Neural cell (in vitro differentiated cells): ENCODE measurements around the gene C1QTNF1. TPM values are rescaled to one million over a fixed set of nuclear protein-coding genes. Genes with fewer than 3 reads are reported as not detected.

ENCODE experiments used
- H2AFZ ChIP-seq: fragments of 200-600, 300-800 bp; sonication (generic), shearing (Covaris generic); 2 replicates; pipeline ENCODE4 v1.6.0; 2014; ENCODE audit warnings: low read depth, mild to moderate bottlenecking, antibody characterized with exemption, low read length, moderate library complexity
- H3F3A ChIP-seq: fragments of 200-600 bp; shearing (Covaris generic); 2 replicates; pipeline ENCODE4 v1.6.1; 2016; ENCODE audit warnings: mild to moderate bottlenecking, moderate library complexity, mixed read lengths, antibody characterized with exemption, low read length; ENCODE audit not compliant: insufficient read depth, poor library complexity, severe bottlenecking
- H3K27ac ChIP-seq: fragments of 200-600, 300-800 bp; sonication (generic), shearing (Covaris generic); 2 replicates; pipeline ENCODE4 v1.5.1; 2014; ENCODE audit warnings: mild to moderate bottlenecking, low read length, moderate library complexity
- H3K27me3 ChIP-seq: fragments of 300-800, 200-600 bp; sonication (generic), shearing (Covaris generic); 2 replicates; pipeline ENCODE4 v1.6.0; 2014; ENCODE audit warnings: mild to moderate bottlenecking, low read depth, low read length, moderate library complexity; ENCODE audit not compliant: insufficient read depth
- H3K36me3 ChIP-seq: fragments of 300-800, 200-600 bp; sonication (generic), shearing (Covaris generic); 2 replicates; pipeline ENCODE4 v1.5.1; 2014; ENCODE audit warnings: mild to moderate bottlenecking, antibody characterized with exemption, low read length, moderate library complexity; ENCODE audit not compliant: insufficient read depth
- H3K4me2 ChIP-seq: fragments of 300-800, 200-600 bp; sonication (generic), shearing (Covaris generic); 2 replicates; pipeline ENCODE4 v1.6.0; 2014; ENCODE audit warnings: mild to moderate bottlenecking, low read length
- H3K4me3 ChIP-seq: fragments of 300-800, 200-600 bp; sonication (generic), shearing (Covaris generic); 2 replicates; pipeline ENCODE4 v1.5.1; 2014; ENCODE audit warnings: mild to moderate bottlenecking, low read length, moderate library complexity
- H3K79me2 ChIP-seq: fragments of 200-600 bp; shearing (Covaris generic); replicated peaks from 2 replicates; pipeline ENCODE4 v1.6.0; 2014; ENCODE audit warnings: mild to moderate bottlenecking, low read length, moderate library complexity; ENCODE audit not compliant: insufficient read depth
- H3K9ac ChIP-seq: fragments of 300-800, 200-600 bp; sonication (generic), shearing (Covaris generic); 2 replicates; pipeline ENCODE4 v1.6.1; 2016; ENCODE audit warnings: mild to moderate bottlenecking, low read length, mixed read lengths
- H3K9me2 ChIP-seq: fragments of 200-600 bp; shearing (Covaris generic); 2 replicates; pipeline ENCODE4 v1.6.1; 2016; ENCODE audit warnings: mild to moderate bottlenecking, low read length, mixed read lengths; ENCODE audit not compliant: insufficient read depth
- H3K9me3 ChIP-seq: fragments of 200-600, 300-800 bp; sonication (generic), shearing (Covaris generic); 2 replicates; pipeline ENCODE4 v1.6.1; 2016; ENCODE audit warnings: mild to moderate bottlenecking, mixed run types, low read length, moderate library complexity, mixed read lengths
- H4K20me1 ChIP-seq: fragments of 200-600 bp; shearing (Covaris generic); 2 replicates; pipeline ENCODE4 v1.6.1; 2016; ENCODE audit warnings: mild to moderate bottlenecking, mixed run types; ENCODE audit not compliant: insufficient read depth
- EP300 ChIP-seq: fragments of 450-650 bp; conservative IDR thresholded peaks from 2 replicates; pipeline ENCODE4 v1.6.1; 2014; ENCODE audit warnings: antibody characterized with exemption, mild to moderate bottlenecking, moderate library complexity; ENCODE audit not compliant: poor library complexity, severe bottlenecking
- EZH2 ChIP-seq: fragments of 200-600, 300-800 bp; shearing (Covaris generic), sonication (generic); IDR thresholded peaks from 2 replicates; pipeline ENCODE4 v1.6.1; 2014; ENCODE audit warnings: antibody characterized with exemption, low read length, borderline replicate concordance, mild to moderate bottlenecking; ENCODE audit not compliant: insufficient read depth, poor library complexity, severe bottlenecking
- MXI1 ChIP-seq: fragments of 450-650 bp; conservative IDR thresholded peaks from 2 replicates; pipeline ENCODE4 v1.6.1; 2014; ENCODE audit warnings: antibody characterized with exemption, mild to moderate bottlenecking; ENCODE audit not compliant: poor library complexity, severe bottlenecking
- POLR2AphosphoS5 ChIP-seq: IDR thresholded peaks from 2 replicates; pipeline ENCODE4 v1.6.1; 2012
- RAD21 ChIP-seq: fragments of 450-650 bp; conservative IDR thresholded peaks from 2 replicates; pipeline ENCODE4 v1.6.1; 2014; ENCODE audit warnings: antibody characterized with exemption, mild to moderate bottlenecking, moderate library complexity
- SMC3 ChIP-seq: fragments of 450-650 bp; conservative IDR thresholded peaks from 2 replicates; pipeline ENCODE4 v1.6.1; 2014; ENCODE audit warnings: antibody characterized with exemption, mild to moderate bottlenecking, moderate library complexity; ENCODE audit not compliant: poor library complexity
- TAF1 ChIP-seq: IDR thresholded peaks from 2 replicates; pipeline ENCODE4 v1.6.1; 2012; ENCODE audit warnings: low read depth
- polyA plus RNA-seq: library from polyadenylated mRNA; depleted of rRNA; stranded (reverse); fragments of >200 nt; gene quantifications from 2 replicates; pipeline ENCODE4 v1.2.3, GENCODE V29; 2014
- TF ChIP-seq, protein P1 (sequence below): fragments of 450-650 bp; IDR thresholded peaks from 2 replicates; pipeline ENCODE4 v1.5.1; 2014; ENCODE audit warnings: antibody characterized with exemption, mild to moderate bottlenecking, moderate library complexity; ENCODE audit not compliant: poor library complexity, severe bottlenecking
- TF ChIP-seq, protein P2 (sequence below): IDR thresholded peaks from 2 replicates; pipeline ENCODE4 v1.6.1; 2012; ENCODE audit warnings: borderline replicate concordance

C1QTNF1 gene
- polyA plus RNA-seq, 1 donor from 2014 or later = 0.16 TPM

DNA sequence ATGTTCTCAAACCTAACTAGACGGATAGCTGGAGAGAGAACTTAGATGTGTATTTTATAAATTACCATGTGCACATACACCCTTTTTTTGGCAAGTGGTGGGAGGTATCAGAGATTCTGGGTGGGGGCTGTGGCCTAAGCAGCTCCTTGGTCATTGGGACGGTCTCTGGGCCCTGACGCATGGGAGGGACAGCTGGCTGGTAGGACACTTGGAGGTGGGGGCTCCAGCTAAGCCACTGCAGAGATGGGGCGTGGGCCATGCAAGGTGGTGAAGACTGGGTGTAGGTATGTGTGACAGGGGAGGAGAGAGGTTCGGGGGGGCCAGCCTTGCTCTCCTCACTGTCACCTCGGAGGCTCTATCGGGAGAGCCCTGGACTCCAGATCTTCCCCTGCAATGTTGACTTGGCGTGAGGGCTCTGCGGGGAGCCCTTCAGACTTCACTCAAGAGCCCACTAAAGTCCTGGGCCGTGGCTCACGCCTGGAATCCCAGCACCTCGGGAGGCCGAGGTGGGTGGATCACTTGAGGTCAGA is 17.1 kb downstream of the C1QTNF1 start:
- TF ChIP-seq POLR2AphosphoS5 (no peak), RAD21 (no peak), EZH2 (no peak), MXI1 (no peak), EP300 (no peak), TAF1 (no peak), SMC3 (no peak)
- TF ChIP-seq, protein P1, sequence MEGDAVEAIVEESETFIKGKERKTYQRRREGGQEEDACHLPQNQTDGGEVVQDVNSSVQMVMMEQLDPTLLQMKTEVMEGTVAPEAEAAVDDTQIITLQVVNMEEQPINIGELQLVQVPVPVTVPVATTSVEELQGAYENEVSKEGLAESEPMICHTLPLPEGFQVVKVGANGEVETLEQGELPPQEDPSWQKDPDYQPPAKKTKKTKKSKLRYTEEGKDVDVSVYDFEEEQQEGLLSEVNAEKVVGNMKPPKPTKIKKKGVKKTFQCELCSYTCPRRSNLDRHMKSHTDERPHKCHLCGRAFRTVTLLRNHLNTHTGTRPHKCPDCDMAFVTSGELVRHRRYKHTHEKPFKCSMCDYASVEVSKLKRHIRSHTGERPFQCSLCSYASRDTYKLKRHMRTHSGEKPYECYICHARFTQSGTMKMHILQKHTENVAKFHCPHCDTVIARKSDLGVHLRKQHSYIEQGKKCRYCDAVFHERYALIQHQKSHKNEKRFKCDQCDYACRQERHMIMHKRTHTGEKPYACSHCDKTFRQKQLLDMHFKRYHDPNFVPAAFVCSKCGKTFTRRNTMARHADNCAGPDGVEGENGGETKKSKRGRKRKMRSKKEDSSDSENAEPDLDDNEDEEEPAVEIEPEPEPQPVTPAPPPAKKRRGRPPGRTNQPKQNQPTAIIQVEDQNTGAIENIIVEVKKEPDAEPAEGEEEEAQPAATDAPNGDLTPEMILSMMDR = no peak
- TF ChIP-seq, protein P2, sequence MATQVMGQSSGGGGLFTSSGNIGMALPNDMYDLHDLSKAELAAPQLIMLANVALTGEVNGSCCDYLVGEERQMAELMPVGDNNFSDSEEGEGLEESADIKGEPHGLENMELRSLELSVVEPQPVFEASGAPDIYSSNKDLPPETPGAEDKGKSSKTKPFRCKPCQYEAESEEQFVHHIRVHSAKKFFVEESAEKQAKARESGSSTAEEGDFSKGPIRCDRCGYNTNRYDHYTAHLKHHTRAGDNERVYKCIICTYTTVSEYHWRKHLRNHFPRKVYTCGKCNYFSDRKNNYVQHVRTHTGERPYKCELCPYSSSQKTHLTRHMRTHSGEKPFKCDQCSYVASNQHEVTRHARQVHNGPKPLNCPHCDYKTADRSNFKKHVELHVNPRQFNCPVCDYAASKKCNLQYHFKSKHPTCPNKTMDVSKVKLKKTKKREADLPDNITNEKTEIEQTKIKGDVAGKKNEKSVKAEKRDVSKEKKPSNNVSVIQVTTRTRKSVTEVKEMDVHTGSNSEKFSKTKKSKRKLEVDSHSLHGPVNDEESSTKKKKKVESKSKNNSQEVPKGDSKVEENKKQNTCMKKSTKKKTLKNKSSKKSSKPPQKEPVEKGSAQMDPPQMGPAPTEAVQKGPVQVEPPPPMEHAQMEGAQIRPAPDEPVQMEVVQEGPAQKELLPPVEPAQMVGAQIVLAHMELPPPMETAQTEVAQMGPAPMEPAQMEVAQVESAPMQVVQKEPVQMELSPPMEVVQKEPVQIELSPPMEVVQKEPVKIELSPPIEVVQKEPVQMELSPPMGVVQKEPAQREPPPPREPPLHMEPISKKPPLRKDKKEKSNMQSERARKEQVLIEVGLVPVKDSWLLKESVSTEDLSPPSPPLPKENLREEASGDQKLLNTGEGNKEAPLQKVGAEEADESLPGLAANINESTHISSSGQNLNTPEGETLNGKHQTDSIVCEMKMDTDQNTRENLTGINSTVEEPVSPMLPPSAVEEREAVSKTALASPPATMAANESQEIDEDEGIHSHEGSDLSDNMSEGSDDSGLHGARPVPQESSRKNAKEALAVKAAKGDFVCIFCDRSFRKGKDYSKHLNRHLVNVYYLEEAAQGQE = no peak
- no peak overlapping the region for H2AFZ ChIP-seq
- no peaks in the 10 kb centered on the region for H4K20me1 ChIP-seq
- H3K9ac ChIP-seq = no peak overlapping the region
- H3F3A ChIP-seq = no peaks in the 10 kb centered on the region
- H3K79me2 ChIP-seq = no peaks in the 10 kb centered on the region
- H3K27ac ChIP-seq = no peak overlapping the region
- no peaks in the 10 kb centered on the region for H3K9me2 ChIP-seq
- no peak overlapping the region for H3K4me3 ChIP-seq
- H3K9me3 ChIP-seq = no peaks in the 10 kb centered on the region
- H3K4me2 ChIP-seq = no peak overlapping the region
- no peaks in the 10 kb centered on the region for H3K36me3 ChIP-seq
- H3K27me3 ChIP-seq = no peaks in the 10 kb centered on the region

DNA sequence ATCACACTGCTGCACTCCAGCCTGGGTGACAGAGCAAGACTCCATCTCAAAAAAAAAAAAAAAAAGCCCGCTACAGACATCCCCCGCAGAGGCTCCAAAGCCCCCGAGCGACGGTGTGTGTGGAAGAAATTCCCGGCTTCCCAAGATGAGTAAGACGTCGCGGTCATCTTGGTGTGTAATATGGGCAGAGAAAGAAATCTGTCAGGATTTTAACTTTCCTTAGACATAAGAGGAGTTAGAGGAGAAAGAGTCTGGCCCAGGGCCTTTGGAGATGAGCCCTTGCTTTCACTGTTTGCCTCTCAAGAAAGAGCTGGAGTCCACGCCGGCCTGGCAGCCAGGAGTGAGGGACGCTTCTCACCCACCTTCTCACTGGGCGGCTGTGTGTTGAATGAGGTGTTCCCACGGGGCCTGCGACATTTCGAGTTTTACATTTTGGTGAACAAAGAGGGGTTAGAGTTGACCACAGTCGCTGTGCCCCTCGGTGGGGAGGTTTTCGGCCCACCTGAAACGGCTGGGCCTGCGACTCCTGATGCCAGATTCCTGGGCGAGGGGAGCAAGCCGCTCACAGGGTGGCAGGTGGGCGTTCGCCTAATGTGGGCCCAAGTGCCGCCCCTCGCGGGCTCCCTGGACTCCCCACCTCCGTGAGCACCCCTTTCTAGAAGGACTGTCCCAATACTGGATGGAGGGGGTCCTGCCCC is 17.9 kb downstream of the C1QTNF1 start:
- Histone ChIP-seq H2AFZ (no peak overlapping the region), H3K9me2 (no peaks in the 10 kb centered on the region), H4K20me1 (no peaks in the 10 kb centered on the region), H3K36me3 (no peaks in the 10 kb centered on the region), H3F3A (no peaks in the 10 kb centered on the region), H3K27me3 (no peaks in the 10 kb centered on the region), H3K4me2 (no peak overlapping the region), H3K9me3 (no peaks in the 10 kb centered on the region), H3K9ac (no peak overlapping the region), H3K79me2 (no peaks in the 10 kb centered on the region), H3K27ac (no peak overlapping the region), H3K4me3 (no peak overlapping the region)
- TF ChIP-seq, protein P1 = no peak
- TF ChIP-seq TAF1 = no peak
- TF ChIP-seq POLR2AphosphoS5 = no peak
- no peak for TF ChIP-seq EZH2
- no peak for TF ChIP-seq RAD21
- TF ChIP-seq MXI1 = no peak
- no peak for TF ChIP-seq SMC3
- no peak for TF ChIP-seq EP300
- TF ChIP-seq, protein P2 = no peak
